Activated CD4-positive, alpha-beta T cell treated with anti-CD3 and anti-CD28 coated beads for 24 hours (primary cell): Measurements from ENCODE around the gene COQ9.
A peak's percentile ranks its signal among the peaks of the same experiment; 100 is the strongest.
"Not testable (repeated sequence)": the region's sequence is repeated elsewhere in the genome, so short reads cannot be mapped to it uniquely, and the experiment has no call there.

Experiments
- DNase-seq, 2 donors: peaks; one replicate each; pipeline ENCODE4 v3.0.0-alpha.2; 2020; ENCODE audit warnings: low read depth in 2 of 2

COQ9 gene, protein sequence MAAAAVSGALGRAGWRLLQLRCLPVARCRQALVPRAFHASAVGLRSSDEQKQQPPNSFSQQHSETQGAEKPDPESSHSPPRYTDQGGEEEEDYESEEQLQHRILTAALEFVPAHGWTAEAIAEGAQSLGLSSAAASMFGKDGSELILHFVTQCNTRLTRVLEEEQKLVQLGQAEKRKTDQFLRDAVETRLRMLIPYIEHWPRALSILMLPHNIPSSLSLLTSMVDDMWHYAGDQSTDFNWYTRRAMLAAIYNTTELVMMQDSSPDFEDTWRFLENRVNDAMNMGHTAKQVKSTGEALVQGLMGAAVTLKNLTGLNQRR

GRCh38 chr16:57447186-57447962 is at the start of gene COQ9, which contains the start of gene CIAPIN1:
COQ9 (plus strand) TSS chr16:57447479; CDS start chr16:57447506, 27 bp downstream.
CIAPIN1 (minus strand) TSS chr16:57447385; CDS start chr16:57440928, 6,457 bp downstream.
- peak; percentile 85 to 86 for DNase-seq

DNA sequence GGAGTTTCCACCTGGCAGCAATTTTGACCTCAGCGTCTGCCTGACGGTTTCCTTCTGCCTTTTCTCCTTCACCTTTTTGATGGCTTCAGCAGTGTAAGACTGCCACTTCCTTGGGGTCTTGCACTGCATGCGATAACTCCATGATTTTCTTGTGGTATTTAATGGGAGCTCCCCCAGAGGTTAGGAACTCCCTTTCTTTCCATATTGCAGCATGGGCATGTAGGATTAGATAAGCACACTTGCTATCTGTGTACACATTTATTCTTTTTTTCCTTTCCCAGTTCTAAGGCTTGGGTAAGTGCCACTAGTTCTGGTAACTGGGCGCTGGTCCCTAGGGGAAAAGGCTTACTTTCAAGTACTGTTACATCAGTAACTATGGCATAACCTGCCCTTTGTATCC is 49.8 kb upstream of the COQ9 start:
- not testable (repeated sequence) for DNase-seq

DNA sequence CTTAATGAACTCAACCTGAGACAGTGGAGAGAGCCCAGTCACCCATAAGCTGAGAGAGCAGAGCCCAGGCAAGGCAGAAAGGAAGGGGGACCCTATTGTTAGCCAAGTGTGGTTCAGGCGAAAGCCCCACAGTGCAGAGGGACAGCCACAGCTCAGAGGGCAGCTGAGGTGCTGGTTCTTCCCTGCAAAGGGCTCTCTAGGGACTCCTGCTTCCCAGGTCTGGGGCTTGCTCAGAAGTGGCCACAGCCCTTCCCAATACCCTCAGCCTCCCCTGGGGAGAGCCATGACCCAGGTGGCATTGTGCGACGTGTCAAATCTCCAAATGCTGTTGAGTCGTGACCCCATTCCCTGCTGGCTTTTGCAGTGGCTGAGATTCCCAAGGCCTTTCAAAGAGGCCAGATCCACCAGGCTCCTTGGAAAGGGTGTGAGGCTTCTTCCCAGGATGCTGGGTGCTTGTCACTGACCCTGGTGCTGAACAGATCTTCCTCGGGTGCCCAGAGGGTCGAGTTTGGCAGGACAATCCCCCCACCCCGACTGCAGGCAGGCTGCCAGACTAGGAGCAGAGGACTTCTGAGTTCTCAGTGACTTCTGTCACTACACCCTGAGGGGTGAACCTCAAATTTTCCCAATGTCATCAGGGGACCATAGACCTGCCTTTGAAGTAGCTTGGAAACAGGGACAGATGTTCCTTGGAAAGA is 45.2 kb upstream of the COQ9 start:
- DNase-seq: no peak

GRCh38 chr16:57403965-57404817 is 43.1 kb upstream of the COQ9 start, which contains the start of gene CCL17:
CCL17 (plus strand) TSS chr16:57404767; CDS start chr16:57413933, 9,166 bp downstream.
- no peak for DNase-seq

DNA sequence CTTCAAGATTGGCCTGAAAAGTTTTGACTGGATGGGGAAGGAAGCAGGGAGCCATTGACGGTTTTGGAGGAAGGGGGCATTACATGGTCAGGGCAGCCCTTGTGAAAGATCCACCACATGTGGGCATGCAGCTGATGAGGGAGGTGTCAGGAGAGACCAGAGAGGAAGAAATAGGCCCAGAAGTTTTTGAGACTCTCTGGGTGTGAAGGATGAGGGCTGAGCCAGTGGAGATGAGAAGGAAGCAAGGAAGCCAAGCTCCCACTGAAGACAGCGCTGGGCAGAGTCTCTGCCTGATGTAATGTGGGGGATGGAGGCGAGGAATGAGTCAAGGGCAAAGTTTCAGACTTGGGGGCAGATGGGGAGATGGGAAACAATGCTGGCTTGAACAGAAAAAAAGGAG is 42.2 kb upstream of the COQ9 start:
- DNase-seq: no peak

DNA sequence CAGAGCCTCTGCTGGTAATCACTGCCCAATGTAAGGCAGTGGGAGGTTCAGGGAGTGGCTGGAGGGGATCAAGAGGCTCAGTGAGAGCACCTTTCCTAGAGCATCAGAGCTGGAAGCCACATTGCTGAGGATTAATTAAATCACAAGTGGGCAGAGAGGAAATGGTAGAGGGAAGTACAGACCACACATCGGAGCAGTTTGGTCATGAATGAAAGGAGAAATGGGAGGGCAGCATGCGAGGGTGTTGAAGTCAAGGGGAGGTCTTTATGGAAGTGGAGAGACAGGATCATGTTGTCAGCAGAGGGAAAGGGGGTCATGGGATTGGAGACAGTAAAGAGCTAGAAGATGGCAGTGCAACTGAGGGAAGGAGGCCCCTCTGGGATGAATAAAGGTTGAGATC is 40.4 kb upstream of the COQ9 start:
- DNase-seq: no peak

GRCh38 chr16:57407521-57408353 is 39.5 kb upstream of the COQ9 start:
- no peak for DNase-seq

GRCh38 chr16:57409065-57409464 is 38.2 kb upstream of the COQ9 start:
- DNase-seq: no peak

GRCh38 chr16:57409870-57410587 is 37.2 kb upstream of the COQ9 start:
- DNase-seq: no peak

- no peak for DNase-seq
These were observed 35.8 kb upstream of the COQ9 start for GRCh38 chr16:57411362-57411976.

DNA sequence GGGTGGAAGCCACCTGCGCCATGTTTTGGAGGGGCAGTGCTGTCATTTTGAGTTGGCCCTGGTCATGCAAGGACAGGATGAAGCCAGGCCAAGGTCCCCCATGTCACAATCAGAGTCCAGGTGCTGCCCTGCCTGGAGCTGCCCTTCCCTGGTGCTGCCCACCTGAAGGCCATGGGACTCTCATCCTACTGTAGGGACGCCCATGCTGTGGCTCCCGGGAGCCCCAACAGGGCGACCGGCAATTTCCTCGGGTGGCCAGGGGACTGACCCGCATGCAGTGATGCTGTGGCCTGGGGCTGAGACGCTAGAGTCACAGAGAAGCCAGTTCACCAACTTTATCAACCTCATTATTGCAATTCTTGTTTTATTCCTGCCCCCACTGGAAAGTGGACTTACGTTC is 34.7 kb upstream of the COQ9 start:
- no peak for DNase-seq

DNA sequence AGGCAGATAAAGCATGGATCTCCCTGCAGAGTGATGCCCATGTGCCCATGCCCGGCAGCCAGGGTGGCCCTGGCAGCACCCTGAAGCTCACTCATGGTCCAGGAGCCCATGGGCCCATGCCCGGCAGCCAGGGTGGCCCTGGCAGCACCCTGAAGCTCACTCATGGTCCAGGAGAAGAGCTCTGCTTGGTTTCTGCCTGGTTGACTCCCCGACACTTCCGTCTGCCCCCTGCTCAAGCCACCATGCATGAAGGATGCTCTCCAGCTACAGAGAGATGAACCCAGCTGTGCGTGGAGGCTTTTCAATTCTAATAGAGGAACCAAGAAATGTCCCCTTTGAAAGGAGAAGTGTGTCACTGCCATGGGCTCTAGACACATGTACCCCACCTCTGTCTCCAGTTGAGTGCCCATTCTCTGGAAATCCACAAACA is 34.0 kb upstream of the COQ9 start:
- DNase-seq: no peak

DNA sequence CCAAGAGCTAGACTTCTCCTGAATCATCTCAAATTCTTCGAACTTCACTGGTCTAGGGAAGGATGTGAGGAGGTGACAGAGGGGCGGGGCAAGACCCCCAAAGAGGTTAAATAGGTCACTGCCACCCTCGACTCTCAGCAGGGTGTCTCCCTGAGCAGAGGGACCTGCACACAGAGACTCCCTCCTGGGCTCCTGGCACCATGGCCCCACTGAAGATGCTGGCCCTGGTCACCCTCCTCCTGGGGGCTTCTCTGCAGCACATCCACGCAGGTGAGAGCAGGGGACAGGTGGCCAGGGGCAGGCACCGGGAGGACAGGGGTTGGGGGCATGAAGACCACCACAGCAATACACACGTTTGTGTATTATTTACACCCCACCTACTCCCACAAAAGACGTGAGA is 33.5 kb upstream of the COQ9 start:
- no peak for DNase-seq

DNA sequence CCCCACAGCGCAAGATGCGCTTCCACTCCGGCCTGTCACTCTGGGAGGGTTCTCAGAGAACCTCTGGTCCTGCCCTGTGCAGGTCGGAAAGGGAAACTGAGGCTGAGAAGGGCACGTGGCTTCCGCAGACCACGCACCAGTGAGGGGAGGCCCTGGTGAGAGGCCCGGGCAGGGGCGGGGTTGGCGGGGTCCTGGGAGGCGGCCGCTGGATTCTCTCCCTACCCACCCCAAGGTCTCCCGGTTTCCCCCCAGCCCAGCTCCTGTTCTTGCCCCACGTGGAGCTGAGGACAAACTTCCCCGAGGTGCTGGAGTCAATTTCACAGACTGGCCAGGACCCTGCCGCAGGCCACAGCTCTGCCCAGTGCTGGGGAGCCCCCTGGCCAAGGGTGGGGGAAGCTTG is 31.2 kb upstream of the COQ9 start:
- DNase-seq: no peak

DNA sequence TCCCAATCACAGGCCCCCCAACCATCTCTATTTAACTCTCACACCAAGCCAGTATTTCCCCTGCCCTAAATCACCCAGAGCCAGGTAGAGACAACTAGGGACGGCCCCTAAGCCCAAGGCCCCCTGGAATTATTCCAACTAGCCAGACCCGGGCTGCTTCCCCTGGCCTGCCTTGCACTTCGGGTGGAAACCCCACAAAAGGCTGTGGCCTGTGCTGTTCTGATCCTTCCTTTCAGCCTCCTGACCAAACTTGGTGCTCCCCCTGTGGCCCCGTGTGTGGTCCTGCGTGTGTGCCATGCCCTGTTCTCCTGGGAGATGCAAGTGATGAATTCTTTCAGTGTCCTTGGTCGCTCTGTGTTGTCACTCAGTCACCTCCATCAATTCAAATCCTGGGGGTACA is 27.8 kb upstream of the COQ9 start:
- no peak for DNase-seq

DNA sequence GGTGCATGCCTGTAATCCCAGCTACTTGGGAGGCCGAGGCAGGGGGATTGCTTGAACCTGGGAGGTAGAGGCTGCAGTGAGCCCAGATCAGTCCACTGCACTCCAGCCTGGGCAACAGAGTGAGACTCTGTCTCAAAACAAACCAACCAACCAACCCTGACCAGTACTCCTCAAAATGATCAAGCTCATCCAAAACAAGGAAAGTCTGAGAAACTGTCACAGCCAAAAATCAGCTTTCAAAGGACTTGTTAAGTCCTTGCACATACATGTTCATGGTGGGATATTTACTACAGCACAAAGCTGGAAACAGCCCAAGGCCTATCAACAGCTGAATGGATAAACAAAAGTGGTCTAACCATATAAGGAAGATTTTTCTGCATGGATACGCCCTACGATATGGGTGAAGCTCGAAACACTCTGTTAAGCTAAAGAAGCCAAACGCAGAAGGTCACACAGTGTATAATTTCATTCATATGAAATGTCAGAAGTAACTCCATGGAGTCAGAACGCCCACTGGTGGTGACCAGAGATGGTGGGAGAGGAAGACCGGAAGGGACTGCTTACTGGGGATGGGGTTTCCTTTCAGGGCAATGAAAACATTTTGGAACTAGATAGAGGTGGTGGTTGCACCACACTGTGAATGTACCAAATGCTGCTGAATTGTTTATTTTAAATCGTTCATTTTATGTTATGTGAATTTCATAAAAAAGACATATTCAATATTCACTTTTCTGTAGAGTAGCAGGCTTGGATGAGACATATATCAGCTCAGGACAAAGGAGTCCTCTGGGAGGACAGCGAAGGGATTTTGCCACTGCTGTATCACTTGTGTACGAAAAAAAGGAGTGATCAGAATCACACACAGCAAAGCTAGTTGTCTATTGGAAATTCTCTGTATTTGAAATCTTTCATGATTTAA is 25.0 kb upstream of the COQ9 start:
- no peak for DNase-seq

GRCh38 chr16:57423152-57423551 is 24.1 kb upstream of the COQ9 start:
- DNase-seq: no peak

GRCh38 chr16:57424583-57424982 is 22.7 kb upstream of the COQ9 start:
- DNase-seq: no peak
